Activated CD8-positive, alpha-beta memory T cell treated with anti-CD3 and anti-CD28 coated beads, Interleukin-2, amount 50 U/mL, for 1 hour (primary cell): ENCODE data around the gene MRTFA.
"Not testable (repeated sequence)": the region's sequence is repeated elsewhere in the genome, so short reads cannot be mapped to it uniquely, and the experiment has no call there.

Source experiments
- DNase-seq: peaks from one replicate; pipeline ENCODE4 v3.0.0-alpha.2; 2020; ENCODE audit errors: extremely low read depth

MRTFA gene

DNA sequence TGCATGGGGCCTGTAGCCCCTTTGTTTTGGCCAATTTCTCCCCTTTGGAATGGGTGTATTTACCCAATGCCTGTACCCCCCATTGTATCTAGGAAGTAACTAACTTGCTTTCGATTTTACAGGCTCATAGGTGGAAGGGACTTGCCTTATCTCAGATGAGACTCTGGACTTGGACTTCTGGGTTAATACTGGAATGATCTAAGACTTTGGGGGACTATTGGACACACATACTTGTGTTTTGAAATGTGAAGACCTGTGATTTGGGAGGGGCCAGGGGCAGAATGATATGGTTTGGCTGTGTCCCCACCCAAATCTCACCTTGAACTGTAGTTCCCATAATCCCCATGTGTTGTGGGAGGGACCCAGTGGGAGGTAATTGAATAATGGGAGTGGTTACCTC lies 82.5 kb downstream of the MRTFA start:
- DNase-seq, result not testable (repeated sequence)

- no peak for DNase-seq
Measured at GRCh38 chr22:40553014-40553554, 83.4 kb downstream of the MRTFA start.

DNA sequence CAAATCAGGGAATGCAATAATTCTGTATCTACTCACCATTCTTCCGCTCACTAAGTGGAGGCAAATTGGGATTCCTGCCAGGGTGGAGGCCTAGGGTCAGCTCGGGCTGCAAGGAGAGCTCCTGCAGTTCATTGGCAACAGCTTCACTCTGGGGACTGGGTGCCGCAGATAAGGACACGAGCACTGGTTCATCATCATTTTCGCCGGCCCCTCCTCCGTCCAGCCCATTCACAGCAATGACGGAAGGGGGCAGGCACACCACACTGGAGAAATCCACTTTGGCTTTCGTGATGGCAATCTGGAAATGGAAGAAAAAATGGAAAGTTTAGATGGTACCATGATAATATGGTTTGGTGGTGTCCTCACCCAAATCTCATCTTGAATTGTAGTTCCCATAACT lies 84.4 kb downstream of the MRTFA start:
- DNase-seq, result no peak

DNA sequence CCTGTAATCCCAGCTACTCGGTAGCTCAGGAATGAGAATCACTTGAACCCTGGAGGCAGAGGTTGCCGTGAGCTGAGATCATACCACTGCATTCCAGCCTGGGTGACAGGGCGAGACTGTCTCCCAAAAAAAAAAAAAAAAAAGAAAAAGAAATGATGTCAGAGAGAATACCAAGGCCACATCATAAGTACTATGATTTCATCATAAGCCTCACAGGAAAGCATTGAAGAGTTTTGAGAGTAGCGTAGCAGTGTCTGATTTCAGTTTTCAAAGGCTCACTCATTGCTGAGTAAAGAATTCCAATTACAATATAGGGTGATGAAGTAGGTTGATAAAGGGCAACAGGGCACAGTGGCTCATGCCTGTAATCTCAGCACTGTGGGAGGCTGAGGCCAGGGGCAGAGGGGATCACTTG lies 88.8 kb downstream of the MRTFA start:
- DNase-seq, result no peak

DNA sequence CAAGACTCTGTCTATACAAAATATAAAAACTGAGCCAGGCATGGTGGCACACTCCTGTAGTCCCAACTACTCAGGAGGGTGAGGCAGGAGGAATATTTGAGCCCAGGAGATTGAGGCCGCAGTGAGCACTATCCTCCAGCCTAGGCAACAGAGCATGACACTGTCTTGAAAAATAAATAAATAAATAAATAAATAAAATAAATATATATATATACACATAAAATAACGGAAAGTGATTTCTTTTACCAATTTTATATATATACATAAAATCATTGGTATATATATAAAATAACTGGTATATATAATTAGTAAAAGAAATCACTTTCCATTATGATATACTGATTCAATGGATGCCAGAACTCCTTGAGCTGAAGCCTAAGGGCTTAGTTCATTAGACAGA lies 91.8 kb downstream of the MRTFA start:
- no peak for DNase-seq

- DNase-seq, result no peak
Measured at GRCh38 chr22:40542821-40543540, 93.5 kb downstream of the MRTFA start.

- DNase-seq, result no peak
Measured at GRCh38 chr22:40541300-40541699, 95.2 kb downstream of the MRTFA start.

DNA sequence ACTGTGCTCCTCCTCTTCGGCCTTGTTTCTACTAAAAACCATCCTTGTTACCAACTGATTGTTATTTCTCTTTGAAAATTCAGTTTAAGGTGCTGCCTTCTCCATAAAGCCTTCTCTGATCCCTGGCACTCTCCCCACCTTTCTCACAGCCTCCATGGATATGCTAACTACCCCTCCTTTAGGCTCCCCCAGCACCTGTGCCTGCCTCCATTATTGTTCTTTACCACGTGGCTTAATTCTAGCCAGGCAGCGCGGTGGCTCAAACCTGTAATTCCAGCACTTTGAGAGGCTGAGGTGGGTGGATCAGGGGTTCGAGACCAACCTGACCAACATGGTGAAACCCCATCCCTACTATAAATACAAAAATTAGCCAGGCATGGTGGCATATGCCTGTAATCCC lies 96.3 kb downstream of the MRTFA start:
- DNase-seq, result no peak

- not testable (repeated sequence) for DNase-seq
Measured at GRCh38 chr22:40536149-40536548, 100.4 kb downstream of the MRTFA start.

- no peak for DNase-seq
Measured at GRCh38 chr22:40535642-40536041, 100.9 kb downstream of the MRTFA start.

DNA sequence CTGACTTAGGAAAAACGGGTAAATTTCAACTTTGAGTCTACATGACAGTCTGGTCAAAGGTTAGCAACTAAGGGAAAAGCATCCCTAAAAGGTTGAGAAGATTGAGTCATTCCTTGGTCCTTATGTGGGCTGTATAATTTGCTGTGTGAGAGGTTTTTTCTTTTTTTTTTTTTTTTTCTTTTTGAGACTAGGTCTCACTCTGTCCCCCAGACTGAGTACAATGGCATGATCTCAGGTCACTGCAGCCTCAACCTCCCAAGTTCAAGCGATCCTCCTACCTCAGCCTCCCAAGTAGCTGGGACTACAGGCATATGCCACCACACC lies 101.4 kb downstream of the MRTFA start:
- DNase-seq, result no peak

DNA sequence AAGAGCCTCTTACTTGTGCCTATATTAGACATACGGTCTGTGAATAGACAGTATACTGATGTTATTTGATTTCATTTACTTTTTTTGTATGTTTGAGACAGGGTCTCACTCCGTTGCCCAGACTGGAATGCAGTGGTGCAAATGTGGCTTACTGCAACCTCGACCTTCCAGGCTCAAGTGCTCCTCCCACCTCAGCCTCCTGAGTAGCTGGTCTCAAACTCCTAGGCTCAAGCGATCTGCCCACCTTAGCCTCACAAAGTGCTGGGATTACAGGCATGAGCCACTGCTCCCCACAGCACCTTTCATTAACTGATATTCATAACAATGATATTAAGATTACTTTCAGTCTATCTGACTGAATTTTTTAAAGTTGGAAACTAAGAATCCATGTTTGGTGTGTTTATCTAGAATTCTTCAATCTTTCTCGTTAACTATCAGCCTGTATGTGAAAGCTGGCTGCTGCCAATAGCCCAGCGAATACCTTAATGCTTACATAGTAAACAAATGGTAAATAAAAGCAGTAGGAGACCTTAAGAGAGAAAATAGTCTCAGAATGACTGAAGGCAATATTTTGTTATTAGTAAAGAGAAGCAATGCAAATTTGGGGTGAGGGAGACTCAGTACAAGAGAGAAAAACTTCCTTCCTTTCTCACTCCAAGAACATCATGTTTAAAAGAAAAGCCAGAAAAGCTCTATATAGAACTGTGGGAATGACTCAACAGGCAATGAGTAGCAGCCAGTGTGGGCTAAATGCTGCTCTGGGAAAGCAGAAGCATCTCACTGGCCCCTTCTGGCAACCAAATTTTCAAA lies 101.9 kb downstream of the MRTFA start:
- no peak for DNase-seq

DNA sequence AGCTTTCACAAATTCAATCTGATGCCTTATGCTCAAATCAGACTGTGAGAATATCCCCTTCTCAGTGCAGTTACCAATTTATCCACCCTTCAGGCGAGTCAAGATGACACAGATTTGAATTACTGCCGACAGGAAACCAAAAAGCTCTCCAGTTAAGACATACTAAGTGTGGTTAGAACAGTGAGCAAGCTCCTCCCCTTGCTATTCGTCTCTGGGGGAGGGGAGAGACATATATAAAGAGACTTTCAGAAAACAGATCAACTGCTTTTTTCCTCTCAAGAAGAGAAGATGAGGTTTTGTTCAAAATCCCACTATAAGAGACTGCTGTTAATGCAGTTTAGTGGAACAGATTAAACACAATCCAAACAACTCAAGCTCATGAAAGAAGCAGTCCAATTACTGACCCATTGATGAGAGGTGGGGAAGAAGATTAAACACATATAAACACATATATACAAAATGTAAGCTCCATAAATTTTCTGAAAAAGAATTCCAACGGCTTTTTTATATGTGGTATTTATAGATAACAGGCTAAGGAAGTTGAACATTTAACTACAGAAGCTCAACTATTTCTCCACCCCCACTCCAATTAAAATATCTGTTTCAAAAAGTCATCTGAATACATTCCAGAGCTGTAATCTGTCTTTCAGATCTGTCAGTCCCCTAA lies 102.7 kb downstream of the MRTFA start:
- peak; percentile 31 for DNase-seq

- no peak for DNase-seq
Measured at GRCh38 chr22:40531951-40532900, 104.3 kb downstream of the MRTFA start.

DNA sequence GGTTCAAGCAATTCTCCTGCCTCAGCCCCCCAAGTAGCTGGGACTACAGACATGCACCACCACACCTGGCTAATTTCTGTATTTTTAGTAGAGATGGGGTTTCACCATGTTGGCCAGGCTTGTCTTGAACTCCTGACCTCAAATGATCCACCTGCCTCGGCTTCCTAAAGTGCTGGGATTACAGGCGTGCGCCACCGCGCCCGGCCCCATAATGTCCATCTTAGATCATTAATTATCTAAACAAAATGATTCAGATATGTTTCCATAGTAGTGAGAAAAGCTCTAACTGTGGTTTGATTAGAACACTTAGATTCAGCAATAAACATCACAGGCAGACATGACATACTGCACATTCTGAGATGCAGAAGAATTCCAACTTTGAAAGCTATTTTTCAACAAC lies 106.1 kb downstream of the MRTFA start:
- DNase-seq, result not testable (repeated sequence)

DNA sequence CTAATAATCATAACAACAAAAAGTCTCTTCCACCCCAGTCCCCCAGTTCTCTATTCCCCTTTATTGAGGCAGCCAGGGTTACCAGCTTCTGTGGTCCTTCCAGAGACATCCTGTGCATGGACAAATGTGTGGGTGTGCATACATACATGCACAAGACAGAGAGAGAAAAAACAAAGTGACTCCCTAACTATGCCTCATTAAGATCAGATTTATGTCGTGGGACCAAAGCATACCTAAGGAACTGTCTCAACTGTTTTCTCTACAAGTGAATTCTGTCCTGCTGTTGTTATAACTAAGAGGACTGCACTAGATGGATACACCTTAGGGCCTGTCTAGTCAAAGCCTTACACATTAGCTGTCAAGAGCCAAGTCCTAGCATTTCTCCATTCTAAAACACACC lies 106.7 kb downstream of the MRTFA start:
- no peak for DNase-seq

- no peak for DNase-seq
Measured at GRCh38 chr22:40526960-40527359, 109.6 kb downstream of the MRTFA start.

DNA sequence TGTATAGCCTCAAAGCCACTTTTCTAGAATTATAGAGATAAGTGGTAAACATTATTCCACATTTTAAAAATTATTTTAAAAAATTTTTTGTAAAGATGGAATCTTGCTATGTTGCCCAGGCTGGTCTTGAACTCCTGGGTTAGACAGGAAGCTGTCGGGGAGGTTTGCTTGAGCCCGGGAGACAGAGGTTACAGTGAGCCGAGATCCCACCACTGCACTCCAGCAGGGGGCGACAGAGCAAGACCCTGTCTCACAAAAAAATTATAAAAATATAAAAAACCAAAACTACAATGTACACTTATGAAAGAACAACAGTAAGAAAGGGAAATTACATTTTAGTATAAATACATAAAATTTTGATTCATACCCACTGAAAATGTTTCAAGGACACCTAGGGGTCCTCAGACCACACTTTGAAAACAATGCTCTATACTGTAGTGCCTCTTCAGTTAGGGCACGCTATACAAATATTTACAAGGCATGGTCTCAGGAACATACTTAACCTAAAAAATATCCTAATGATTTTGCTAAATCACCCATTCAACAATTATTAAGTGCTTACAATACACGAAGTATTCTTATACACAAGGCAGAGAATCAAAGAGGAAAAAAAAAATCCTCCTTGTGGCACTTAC lies 111.2 kb downstream of the MRTFA start:
- DNase-seq, result peak; percentile 46

GRCh38 chr22:40524392-40525249 lies 111.9 kb downstream of the MRTFA start:
- DNase-seq, result no peak

GRCh38 chr22:40522141-40522540 lies 114.4 kb downstream of the MRTFA start:
- DNase-seq, result no peak
